Measurements from ENCODE around the gene NCK2.
"Not testable (repeated sequence)": the region's sequence is repeated elsewhere in the genome, so short reads cannot be mapped to it uniquely, and the experiment has no call there.

Gene NCK2

GRCh38 chr2:105894327-105894944 lies 149.7 kb downstream of the NCK2 start:
- Histone ChIP-seq H3K4me2 (ENCODE audit: low read length) (no peak overlapping the region), H3K9ac (ENCODE audit: low read depth, low read length) (no peak overlapping the region), H3K27me3 (ENCODE audit: control insufficient read depth, insufficient read depth, low read length) (no peaks in the 10 kb centered on the region), H3K36me3 (ENCODE audit: insufficient read depth, low read length) (peaks cover 14% of the 10 kb centered on the region), H3K4me1 (ENCODE audit: control insufficient read depth, insufficient read depth, low read length) (no peaks in the 10 kb centered on the region), H3K4me3 (ENCODE audit: low read length) (no peak overlapping the region), H3K9me3 (replicated peaks; ENCODE audit: low read length) (no peaks in the 10 kb centered on the region)

GRCh38 chr2:105895990-105896764 lies 151.5 kb downstream of the NCK2 start:
- Histone ChIP-seq H3K36me3 (ENCODE audit: insufficient read depth, low read length) (peaks cover 14% of the 10 kb centered on the region), H3K27me3 (ENCODE audit: control insufficient read depth, insufficient read depth, low read length) (no peaks in the 10 kb centered on the region), H3K4me2 (ENCODE audit: low read length) (no peak overlapping the region), H3K9ac (ENCODE audit: low read depth, low read length) (no peak overlapping the region), H3K9me3 (replicated peaks; ENCODE audit: low read length) (no peaks in the 10 kb centered on the region), H3K4me1 (ENCODE audit: control insufficient read depth, insufficient read depth, low read length) (no peaks in the 10 kb centered on the region), H3K4me3 (ENCODE audit: low read length) (no peak overlapping the region)

DNA sequence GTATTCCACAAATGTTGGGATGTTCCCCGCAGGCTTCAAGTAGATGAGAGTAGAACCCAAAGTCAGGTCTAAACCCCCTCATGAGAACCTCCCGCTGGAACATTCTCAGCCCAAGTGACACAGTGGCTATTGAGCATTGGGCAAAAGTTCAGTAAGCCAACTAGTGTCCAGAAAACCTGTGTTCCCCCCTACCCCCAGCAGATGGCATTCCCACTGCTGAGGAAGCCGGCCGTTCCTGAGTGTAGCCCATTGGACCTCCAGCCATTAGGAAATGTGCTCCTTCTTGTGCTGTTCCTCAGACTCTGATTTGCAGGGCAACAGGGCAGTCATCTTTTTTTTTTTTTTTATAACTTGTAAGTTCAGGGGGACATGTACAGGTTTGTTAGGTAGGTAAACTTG lies 152.1 kb downstream of the NCK2 start:
- Histone ChIP-seq H3K4me2 (ENCODE audit: low read length) (no peak overlapping the region), H3K36me3 (ENCODE audit: insufficient read depth, low read length) (peaks cover 14% of the 10 kb centered on the region), H3K9me3 (replicated peaks; ENCODE audit: low read length) (no peaks in the 10 kb centered on the region), H3K4me1 (ENCODE audit: control insufficient read depth, insufficient read depth, low read length) (no peaks in the 10 kb centered on the region), H3K9ac (ENCODE audit: low read depth, low read length) (no peak overlapping the region), H3K27me3 (ENCODE audit: control insufficient read depth, insufficient read depth, low read length) (no peaks in the 10 kb centered on the region), H3K4me3 (ENCODE audit: low read length) (no peak overlapping the region)

DNA sequence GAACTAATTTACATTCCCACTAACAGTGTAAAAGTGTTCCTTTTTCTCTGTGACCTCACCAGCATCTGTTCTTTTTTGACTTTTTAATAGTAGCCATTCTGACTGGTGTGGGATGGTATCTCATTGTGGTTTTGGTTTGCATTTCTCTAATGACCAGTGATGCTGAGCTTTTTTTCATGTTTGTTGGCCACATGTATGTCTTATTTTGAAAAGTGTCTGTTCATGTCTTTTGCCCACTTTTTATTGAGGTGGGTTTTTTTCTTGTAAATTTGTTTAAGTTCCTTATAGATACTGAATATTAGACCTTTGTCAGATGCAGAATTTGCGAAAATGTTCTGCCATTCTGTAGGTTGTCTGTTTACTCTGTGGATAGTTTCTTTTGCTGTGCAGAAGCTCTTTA lies 153.0 kb downstream of the NCK2 start:
- H3K4me3 ChIP-seq (ENCODE audit: low read length); H3K9ac ChIP-seq (ENCODE audit: low read depth, low read length); H3K4me1 ChIP-seq (ENCODE audit: control insufficient read depth, insufficient read depth, low read length); H3K4me2 ChIP-seq (ENCODE audit: low read length); H3K27me3 ChIP-seq (ENCODE audit: control insufficient read depth, insufficient read depth, low read length); H3K9me3 ChIP-seq (replicated peaks; ENCODE audit: low read length): not testable (repeated sequence)
- peaks cover 14% of the 10 kb centered on the region for H3K36me3 ChIP-seq (ENCODE audit: insufficient read depth, low read length)

DNA sequence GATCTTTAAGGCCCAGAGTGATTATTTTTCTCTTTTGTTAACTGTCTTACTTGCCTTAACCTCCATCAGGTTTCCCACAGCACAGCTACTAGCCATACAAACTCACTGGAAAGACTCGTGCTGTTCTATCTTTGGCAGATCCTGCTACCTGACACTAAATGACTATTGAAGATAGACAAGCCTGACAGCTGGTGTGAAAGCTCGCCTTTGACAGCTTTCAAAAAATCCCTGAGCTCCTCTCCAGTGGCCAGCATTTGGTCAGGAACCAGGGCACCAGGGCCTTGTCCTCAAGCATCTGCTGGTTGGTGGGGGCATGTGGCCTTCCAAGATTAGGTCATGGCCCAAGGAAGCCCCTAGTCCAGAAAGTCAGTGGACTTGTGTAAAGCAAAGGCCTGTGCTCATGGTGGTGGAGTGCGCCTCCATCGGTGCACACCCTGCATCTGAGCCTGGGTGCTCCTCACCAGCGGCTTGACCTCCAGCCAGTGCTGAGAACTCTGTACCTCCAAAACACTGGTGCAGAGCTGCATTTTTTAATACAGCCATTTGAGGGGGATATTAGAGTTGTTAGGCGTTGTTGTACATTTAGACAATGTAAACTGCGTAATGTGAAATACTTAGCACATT lies 158.5 kb downstream of the NCK2 start:
- Histone ChIP-seq H3K4me3 (ENCODE audit: low read length) (no peak overlapping the region), H3K9me3 (replicated peaks; ENCODE audit: low read length) (no peaks in the 10 kb centered on the region), H3K27me3 (ENCODE audit: control insufficient read depth, insufficient read depth, low read length) (no peaks in the 10 kb centered on the region), H3K4me2 (ENCODE audit: low read length) (no peak overlapping the region), H3K4me1 (ENCODE audit: control insufficient read depth, insufficient read depth, low read length) (no peaks in the 10 kb centered on the region), H3K36me3 (ENCODE audit: insufficient read depth, low read length) (no peaks in the 10 kb centered on the region), H3K9ac (ENCODE audit: low read depth, low read length) (no peak overlapping the region)

- Histone ChIP-seq H3K36me3 (ENCODE audit: insufficient read depth, low read length) (no peaks in the 10 kb centered on the region), H3K4me3 (ENCODE audit: low read length) (no peak overlapping the region), H3K9me3 (replicated peaks; ENCODE audit: low read length) (no peaks in the 10 kb centered on the region), H3K4me1 (ENCODE audit: control insufficient read depth, insufficient read depth, low read length) (no peaks in the 10 kb centered on the region), H3K4me2 (ENCODE audit: low read length) (no peak overlapping the region), H3K9ac (ENCODE audit: low read depth, low read length) (no peak overlapping the region), H3K27me3 (ENCODE audit: control insufficient read depth, insufficient read depth, low read length) (no peaks in the 10 kb centered on the region)
These were observed 160.2 kb downstream of the NCK2 start for GRCh38 chr2:105904938-105905337.

GRCh38 chr2:105906481-105906880 lies 161.8 kb downstream of the NCK2 start:
- Histone ChIP-seq H3K4me3 (ENCODE audit: low read length) (no peak overlapping the region), H3K9ac (ENCODE audit: low read depth, low read length) (no peak overlapping the region), H3K36me3 (ENCODE audit: insufficient read depth, low read length) (no peaks in the 10 kb centered on the region), H3K4me1 (ENCODE audit: control insufficient read depth, insufficient read depth, low read length) (peaks cover 7% of the 10 kb centered on the region), H3K4me2 (ENCODE audit: low read length) (no peak overlapping the region), H3K9me3 (replicated peaks; ENCODE audit: low read length) (no peaks in the 10 kb centered on the region), H3K27me3 (ENCODE audit: control insufficient read depth, insufficient read depth, low read length) (no peaks in the 10 kb centered on the region)

DNA sequence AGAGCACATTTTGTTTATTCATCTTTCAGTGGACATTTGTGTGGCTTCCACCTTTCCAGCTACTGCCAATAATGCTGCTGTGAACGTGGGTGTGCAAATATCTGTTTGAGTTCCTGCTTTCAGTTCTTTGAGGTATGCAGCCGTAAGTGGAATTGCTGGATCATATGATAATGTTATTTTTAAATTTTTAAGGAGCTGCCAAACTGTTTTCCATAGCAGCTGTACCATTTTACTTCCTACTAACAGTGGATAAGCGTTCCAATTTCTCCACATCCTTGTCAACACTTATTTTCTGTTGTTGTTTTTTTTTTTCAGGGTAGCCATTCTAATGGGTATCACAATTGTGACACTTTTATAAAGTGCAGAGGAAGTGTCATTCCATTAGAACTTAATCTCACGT lies 162.5 kb downstream of the NCK2 start:
- H3K9ac ChIP-seq (ENCODE audit: low read depth, low read length), result no peak overlapping the region
- peaks cover 7% of the 10 kb centered on the region for H3K4me1 ChIP-seq (ENCODE audit: control insufficient read depth, insufficient read depth, low read length)
- no peak overlapping the region for H3K4me2 ChIP-seq (ENCODE audit: low read length)

DNA sequence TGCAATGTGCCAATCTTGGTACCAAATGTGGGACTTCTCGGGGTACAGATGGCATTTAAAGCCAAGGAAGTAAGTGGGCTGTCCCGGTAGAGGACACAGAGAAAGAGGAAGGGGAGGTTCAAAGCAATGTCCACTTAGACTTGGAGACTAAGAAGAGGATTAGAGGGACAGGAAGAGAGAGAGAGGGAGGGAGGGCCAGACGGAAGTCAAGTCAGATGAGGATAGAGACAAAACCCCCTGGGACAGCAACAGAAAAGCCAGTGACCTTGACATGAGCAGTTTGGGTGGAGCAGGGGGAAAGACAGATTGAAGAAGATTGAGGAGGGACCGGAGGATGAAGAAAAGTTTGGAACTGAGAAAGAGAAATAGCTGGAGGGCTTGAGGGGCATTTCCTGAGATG lies 164.5 kb downstream of the NCK2 start:
- H3K9me3 ChIP-seq (replicated peaks; ENCODE audit: low read length), result no peaks in the 10 kb centered on the region
- no peak overlapping the region for H3K4me3 ChIP-seq (ENCODE audit: low read length)
- H3K9ac ChIP-seq (ENCODE audit: low read depth, low read length), result no peak overlapping the region
- H3K27me3 ChIP-seq (ENCODE audit: control insufficient read depth, insufficient read depth, low read length), result no peaks in the 10 kb centered on the region
- H3K4me2 ChIP-seq (ENCODE audit: low read length), result no peak overlapping the region
- H3K36me3 ChIP-seq (ENCODE audit: insufficient read depth, low read length), result no peaks in the 10 kb centered on the region
- peaks cover 7% of the 10 kb centered on the region for H3K4me1 ChIP-seq (ENCODE audit: control insufficient read depth, insufficient read depth, low read length)

More for the DNA sequence above, 162.5 kb downstream of the NCK2 start:
- no peak overlapping the region for H3K4me3 ChIP-seq (ENCODE audit: low read length)
- H3K27me3 ChIP-seq (ENCODE audit: control insufficient read depth, insufficient read depth, low read length), result no peaks in the 10 kb centered on the region
- H3K9me3 ChIP-seq (replicated peaks; ENCODE audit: low read length), result no peaks in the 10 kb centered on the region
- H3K36me3 ChIP-seq (ENCODE audit: insufficient read depth, low read length), result no peaks in the 10 kb centered on the region

DNA sequence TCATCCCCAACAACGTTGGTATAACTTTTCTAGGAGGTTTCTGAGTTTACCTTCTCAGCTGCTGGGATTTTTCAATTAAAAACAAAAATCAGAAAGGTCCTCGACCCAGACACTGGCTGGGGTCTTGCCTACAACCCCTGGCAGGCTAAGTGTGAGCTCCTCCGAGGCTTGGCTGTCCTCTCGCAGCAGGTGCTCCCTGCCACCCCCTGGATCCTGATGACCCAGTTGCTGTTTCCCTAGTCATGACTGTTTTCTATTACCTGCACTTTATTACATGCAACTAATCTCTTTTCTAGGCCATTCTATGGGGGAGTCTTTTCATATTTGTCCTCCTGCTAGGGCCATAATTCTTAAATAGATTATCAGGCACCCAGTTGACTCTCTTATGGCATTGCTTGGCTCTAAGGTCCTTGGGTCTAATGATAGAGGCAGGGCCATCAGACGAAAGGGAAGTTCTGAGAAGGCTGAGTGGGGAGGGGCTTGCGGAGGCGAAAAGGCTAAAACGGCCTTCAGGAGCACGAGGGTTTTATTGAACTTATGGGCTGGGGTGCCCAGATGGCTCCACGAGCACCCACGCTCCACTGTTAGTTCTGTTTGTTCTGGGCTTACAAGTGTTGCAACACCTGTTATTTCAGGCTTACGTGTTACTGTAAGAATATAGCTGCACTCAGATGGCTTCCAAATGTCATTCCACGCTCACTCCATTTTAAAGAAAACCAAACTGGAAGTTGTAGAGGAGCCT lies 166.0 kb downstream of the NCK2 start:
- peaks cover 7% of the 10 kb centered on the region for H3K4me1 ChIP-seq (ENCODE audit: control insufficient read depth, insufficient read depth, low read length)
- no peak overlapping the region for H3K9ac ChIP-seq (ENCODE audit: low read depth, low read length)
- no peak overlapping the region for H3K4me3 ChIP-seq (ENCODE audit: low read length)
- H3K27me3 ChIP-seq (ENCODE audit: control insufficient read depth, insufficient read depth, low read length), result no peaks in the 10 kb centered on the region
- H3K36me3 ChIP-seq (ENCODE audit: insufficient read depth, low read length), result no peaks in the 10 kb centered on the region
- H3K9me3 ChIP-seq (replicated peaks; ENCODE audit: low read length), result peaks cover 9% of the 10 kb centered on the region
- H3K4me2 ChIP-seq (ENCODE audit: low read length), result no peak overlapping the region

- H3K4me1 ChIP-seq (ENCODE audit: control insufficient read depth, insufficient read depth, low read length), result peaks cover 7% of the 10 kb centered on the region
- H3K36me3 ChIP-seq (ENCODE audit: insufficient read depth, low read length), result no peaks in the 10 kb centered on the region
- no peak overlapping the region for H3K4me2 ChIP-seq (ENCODE audit: low read length)
- H3K27me3 ChIP-seq (ENCODE audit: control insufficient read depth, insufficient read depth, low read length), result peaks cover under 1% of the 10 kb centered on the region
- peaks cover 9% of the 10 kb centered on the region for H3K9me3 ChIP-seq (replicated peaks; ENCODE audit: low read length)
- H3K4me3 ChIP-seq (ENCODE audit: low read length), result no peak overlapping the region
- no peak overlapping the region for H3K9ac ChIP-seq (ENCODE audit: low read depth, low read length)
These were observed 166.7 kb downstream of the NCK2 start for GRCh38 chr2:105911425-105911824.

Measured in skeletal muscle satellite cell (primary cell).